Daoy (cell line): ENCODE data around the gene ZFPM1. TPM values are rescaled to one million over a fixed set of nuclear protein-coding genes. Genes with fewer than 3 reads are reported as not detected.
"Not testable (repeated sequence)": the region's sequence is repeated elsewhere in the genome, so short reads cannot be mapped to it uniquely, and the experiment has no call there.

ENCODE experiments used
- DNase-seq: peaks from one replicate; pipeline ENCODE4 v3.0.0-alpha.2; 2015; ENCODE audit warnings: low read depth
- total RNA-seq: library from RNA; depleted of rRNA; stranded (reverse); fragments of >200 nt; shearing (Covaris generic); gene quantifications from 2 replicates; pipeline ENCODE4 v1.2.3, GENCODE V29; 2014

ZFPM1 gene
- total RNA-seq, 1 experiment from 2014 or later, result 0.40 TPM

GRCh38 chr16:88511906-88512305 is 58.8 kb downstream of the ZFPM1 start:
- no peak for DNase-seq

- no peak for DNase-seq
Observed at GRCh38 chr16:88512728-88513696, 59.9 kb downstream of the ZFPM1 start.

GRCh38 chr16:88514070-88514469 is 61.0 kb downstream of the ZFPM1 start:
- no peak for DNase-seq

GRCh38 chr16:88514526-88515232 is 61.6 kb downstream of the ZFPM1 start:
- no peak for DNase-seq

- DNase-seq, result no peak
Observed at GRCh38 chr16:88515371-88515770, 62.3 kb downstream of the ZFPM1 start.

GRCh38 chr16:88515925-88516594 is 63.0 kb downstream of the ZFPM1 start:
- DNase-seq, result no peak

- DNase-seq, result no peak
Observed at GRCh38 chr16:88516601-88517061, 63.6 kb downstream of the ZFPM1 start.

GRCh38 chr16:88517208-88517774 is 64.2 kb downstream of the ZFPM1 start:
- not testable (repeated sequence) for DNase-seq

- DNase-seq, result not testable (repeated sequence)
Observed at GRCh38 chr16:88518411-88519111, 65.5 kb downstream of the ZFPM1 start.

- DNase-seq, result no peak
Observed at GRCh38 chr16:88519240-88519639, 66.2 kb downstream of the ZFPM1 start.

- no peak for DNase-seq
Observed at GRCh38 chr16:88519938-88520653, 67.0 kb downstream of the ZFPM1 start.

GRCh38 chr16:88521674-88522073 is 68.6 kb downstream of the ZFPM1 start:
- DNase-seq, result no peak

- no peak for DNase-seq
Observed at GRCh38 chr16:88522276-88522949, 69.3 kb downstream of the ZFPM1 start.

GRCh38 chr16:88523309-88524161 is 70.5 kb downstream of the ZFPM1 start:
- no peak for DNase-seq

- DNase-seq, result no peak
Observed at GRCh38 chr16:88524274-88524972, 71.3 kb downstream of the ZFPM1 start.

GRCh38 chr16:88524973-88525662 is 72.0 kb downstream of the ZFPM1 start:
- no peak for DNase-seq

- DNase-seq, result no peak
Observed at GRCh38 chr16:88525663-88525990, 72.5 kb downstream of the ZFPM1 start.
